ENCODE measurements around the gene CDH16. TPM values are rescaled to one million over a fixed set of nuclear protein-coding genes. Genes with fewer than 3 reads are reported as not detected.
A peak's percentile ranks its signal among the peaks of the same experiment; 100 is the strongest.
"Not testable (repeated sequence)": the region's sequence is repeated elsewhere in the genome, so short reads cannot be mapped to it uniquely, and the experiment has no call there.

The CDH16 gene
- total RNA-seq (2014; rRNA removed; shearing (Covaris generic)) = not detected in 2 replicates

- Histone ChIP-seq H3K4me3 (ENCODE audit: insufficient read depth, low read depth, low read length) (no peak within 1 kb of the TSS), H3K27me3 (ENCODE audit: control insufficient read depth, insufficient read depth, low read length) (peaks cover 10% of the 10 kb centered on the region), H3K36me3 (replicated peaks; ENCODE audit: control insufficient read depth, insufficient read depth, low read length) (no peaks in the 10 kb centered on the region)
- DNase-seq = no peak
Observed at GRCh38 chr16:66918803-66919568, at the start of gene CDH16. CDH16 (minus strand) TSS chr16:66918885; CDS start chr16:66918065, 820 bp downstream.

- no peak for DNase-seq
- H3K27me3 ChIP-seq (ENCODE audit: control insufficient read depth, insufficient read depth, low read length) = 0 out of 2 replicates have a peak, but pooled peaks cover 1% of the 10 kb centered on the region
- H3K36me3 ChIP-seq (replicated peaks; ENCODE audit: control insufficient read depth, insufficient read depth, low read length) = no peaks in the 10 kb centered on the region
- no peak overlapping the region for H3K4me3 ChIP-seq (ENCODE audit: insufficient read depth, low read depth, low read length)
Observed at GRCh38 chr16:66964049-66964448, 45.4 kb upstream of the CDH16 start.

GRCh38 chr16:66961914-66962313 is 43.2 kb upstream of the CDH16 start:
- DNase-seq = no peak
- Histone ChIP-seq H3K36me3 (replicated peaks; ENCODE audit: control insufficient read depth, insufficient read depth, low read length) (no peaks in the 10 kb centered on the region), H3K27me3 (ENCODE audit: control insufficient read depth, insufficient read depth, low read length) (0 out of 2 replicates have a peak, but pooled peaks cover 1% of the 10 kb centered on the region), H3K4me3 (ENCODE audit: insufficient read depth, low read depth, low read length) (no peak overlapping the region)

GRCh38 chr16:66961065-66961744 is 42.5 kb upstream of the CDH16 start, which contains the start of gene CES3:
CES3 (plus strand) TSS chr16:66961266; CDS start chr16:66961308, 42 bp downstream.
- Histone ChIP-seq H3K27me3 (ENCODE audit: control insufficient read depth, insufficient read depth, low read length) (0 out of 2 replicates have a peak, but pooled peaks cover 1% of the 10 kb centered on the region), H3K4me3 (ENCODE audit: insufficient read depth, low read depth, low read length) (peak within 1 kb of the TSS; percentile 23; the same call in 1 of the 2 replicates), H3K36me3 (replicated peaks; ENCODE audit: control insufficient read depth, insufficient read depth, low read length) (no peaks in the 10 kb centered on the region)
- DNase-seq = peak; percentile 89

- no peak overlapping the region for H3K4me3 ChIP-seq (ENCODE audit: insufficient read depth, low read depth, low read length)
- no peaks in the 10 kb centered on the region for H3K27me3 ChIP-seq (ENCODE audit: control insufficient read depth, insufficient read depth, low read length)
- no peaks in the 10 kb centered on the region for H3K36me3 ChIP-seq (replicated peaks; ENCODE audit: control insufficient read depth, insufficient read depth, low read length)
- DNase-seq = no peak
Observed at GRCh38 chr16:66960270-66960669, 41.6 kb upstream of the CDH16 start.

GRCh38 chr16:66959704-66960161 is 41.0 kb upstream of the CDH16 start:
- no peak for DNase-seq
- H3K27me3 ChIP-seq (ENCODE audit: control insufficient read depth, insufficient read depth, low read length) = no peaks in the 10 kb centered on the region
- no peaks in the 10 kb centered on the region for H3K36me3 ChIP-seq (replicated peaks; ENCODE audit: control insufficient read depth, insufficient read depth, low read length)
- H3K4me3 ChIP-seq (ENCODE audit: insufficient read depth, low read depth, low read length) = no peak overlapping the region

- no peak overlapping the region for H3K4me3 ChIP-seq (ENCODE audit: insufficient read depth, low read depth, low read length)
- DNase-seq = no peak
- no peaks in the 10 kb centered on the region for H3K27me3 ChIP-seq (ENCODE audit: control insufficient read depth, insufficient read depth, low read length)
- H3K36me3 ChIP-seq (replicated peaks; ENCODE audit: control insufficient read depth, insufficient read depth, low read length) = no peaks in the 10 kb centered on the region
Observed at GRCh38 chr16:66958857-66959703, 40.4 kb upstream of the CDH16 start.

GRCh38 chr16:66956154-66956457 is 37.4 kb upstream of the CDH16 start:
- not testable (repeated sequence) for H3K36me3 ChIP-seq (replicated peaks; ENCODE audit: control insufficient read depth, insufficient read depth, low read length); H3K27me3 ChIP-seq (ENCODE audit: control insufficient read depth, insufficient read depth, low read length); H3K4me3 ChIP-seq (ENCODE audit: insufficient read depth, low read depth, low read length); DNase-seq

- not testable (repeated sequence) for H3K36me3 ChIP-seq (replicated peaks; ENCODE audit: control insufficient read depth, insufficient read depth, low read length); H3K4me3 ChIP-seq (ENCODE audit: insufficient read depth, low read depth, low read length); H3K27me3 ChIP-seq (ENCODE audit: control insufficient read depth, insufficient read depth, low read length); DNase-seq
Observed at GRCh38 chr16:66955363-66956153, 36.9 kb upstream of the CDH16 start.

- Histone ChIP-seq H3K4me3 (ENCODE audit: insufficient read depth, low read depth, low read length) (no peak overlapping the region), H3K27me3 (ENCODE audit: control insufficient read depth, insufficient read depth, low read length) (peaks cover 6% of the 10 kb centered on the region; the same call in 1 of the 2 replicates)
- peak; percentile 82 for DNase-seq
Observed at GRCh38 chr16:66954097-66954659, 35.5 kb upstream of the CDH16 start.

GRCh38 chr16:66953462-66954096 is 34.9 kb upstream of the CDH16 start:
- no peak for DNase-seq
- no peaks in the 10 kb centered on the region for H3K36me3 ChIP-seq (replicated peaks; ENCODE audit: control insufficient read depth, insufficient read depth, low read length)

More at GRCh38 chr16:66954097-66954659, 35.5 kb upstream of the CDH16 start:
- H3K36me3 ChIP-seq (replicated peaks; ENCODE audit: control insufficient read depth, insufficient read depth, low read length) = no peaks in the 10 kb centered on the region

GRCh38 chr16:66952430-66953110 is 33.9 kb upstream of the CDH16 start:
- H3K4me3 ChIP-seq (ENCODE audit: insufficient read depth, low read depth, low read length) = no peak overlapping the region
- DNase-seq = no peak
- H3K36me3 ChIP-seq (replicated peaks; ENCODE audit: control insufficient read depth, insufficient read depth, low read length) = no peaks in the 10 kb centered on the region
- peaks cover 22% of the 10 kb centered on the region; the same call in 1 of the 2 replicates for H3K27me3 ChIP-seq (ENCODE audit: control insufficient read depth, insufficient read depth, low read length)

More at GRCh38 chr16:66953462-66954096, 34.9 kb upstream of the CDH16 start:
- peaks cover 12% of the 10 kb centered on the region; the same call in 1 of the 2 replicates for H3K27me3 ChIP-seq (ENCODE audit: control insufficient read depth, insufficient read depth, low read length)
- H3K4me3 ChIP-seq (ENCODE audit: insufficient read depth, low read depth, low read length) = no peak overlapping the region
